Caco-2 (cell line): ENCODE results near the gene TAF11L13. TPM values are rescaled to one million over a fixed set of nuclear protein-coding genes. Genes with fewer than 3 reads are reported as not detected.

Experiments used
- BruUV-seq: library from RNA; stranded (reverse); fragments of 400-500 nt; replicated peaks from 2 replicates; lab custom pipeline; 2021; lab: Mats Ljungman, UMichigan
- CTCF ChIA-PET: fragments of 300-600 bp; sonication (Branson Sonifier 250); formaldehyde crosslinking; loops from one replicate; lab custom pipeline; 2022; ENCODE audit warnings: antibody characterized with exemption; lab: Charles Lee
- POLR2A ChIA-PET: fragments of 300-600 bp; sonication (Branson Sonifier 250); formaldehyde crosslinking; loops from one replicate; lab custom pipeline; 2022; ENCODE audit warnings: antibody characterized with exemption; lab: Charles Lee
- DNase-seq, 2 experiments: peaks; one replicate each; pipeline versions ENCODE4 v3.0.0 to v3.0.0-alpha.2; 2020 to 2022
- H3K27me3 ChIP-seq: replicated peaks from 2 replicates; pipeline ENCODE4 v1.6.0; 2011; ENCODE audit warnings: low read length; ENCODE audit not compliant: control insufficient read depth, insufficient read depth
- H3K36me3 ChIP-seq: 2 replicates; pipeline ENCODE4 v1.5.1; 2011; ENCODE audit warnings: low read length; ENCODE audit not compliant: control insufficient read depth, insufficient read depth
- H3K4me1 ChIP-seq: fragments of 250-450 bp; sonication (Bioruptor Pico); 2 replicates; pipeline ENCODE4 v1.5.1; 2020; ENCODE audit warnings: mild to moderate bottlenecking
- H3K4me3 ChIP-seq: 2 replicates; pipeline ENCODE4 v1.5.1; 2011; ENCODE audit warnings: low read depth, mild to moderate bottlenecking, control low read depth, low read length
- H3K9me3 ChIP-seq: fragments of 250-450 bp; sonication (Bioruptor Pico); 2 replicates; pipeline ENCODE4 v1.5.1; 2020; ENCODE audit warnings: mild to moderate bottlenecking, moderate library complexity
- H3K27ac Mint-ChIP-seq: one replicate; pipeline ENCODE4 v1.8.0; 2022; ENCODE audit warnings: mixed read lengths; ENCODE audit not compliant: unreplicated experiment
- H3K27me3 Mint-ChIP-seq: one replicate; pipeline ENCODE4 v1.8.0; 2022; ENCODE audit warnings: mixed read lengths; ENCODE audit not compliant: insufficient read depth, unreplicated experiment
- H3K36me3 Mint-ChIP-seq: one replicate; pipeline ENCODE4 v1.8.0; 2022; ENCODE audit warnings: mild to moderate bottlenecking, mixed read lengths; ENCODE audit not compliant: insufficient read depth, unreplicated experiment
- H3K4me1 Mint-ChIP-seq: one replicate; pipeline ENCODE4 v1.8.0; 2022; ENCODE audit warnings: low read depth, mixed read lengths; ENCODE audit not compliant: unreplicated experiment
- H3K4me3 Mint-ChIP-seq: one replicate; pipeline ENCODE4 v1.8.0; 2022; ENCODE audit warnings: mild to moderate bottlenecking, moderate library complexity, mixed read lengths; ENCODE audit not compliant: unreplicated experiment
- H3K9me3 Mint-ChIP-seq: one replicate; pipeline ENCODE4 v1.8.0; 2022; ENCODE audit warnings: mixed read lengths; ENCODE audit not compliant: unreplicated experiment
- CTCF ChIP-seq, 2 experiments: fragments of 200-600 bp in 1 of 2; IDR thresholded peaks; 1 replicate in 1 of 2; 2 replicates in 1 of 2; pipeline versions ENCODE4 v1.5.1 to v1.8.0; 2011 to 2022; ENCODE audit warnings: antibody characterized with exemption in 1 of 2, control low read depth in 1 of 2, inconsistent platforms in 1 of 2, low read depth in 1 of 2, low read length in 1 of 2, mild to moderate bottlenecking in 1 of 2, moderate library complexity in 1 of 2; ENCODE audit not compliant: insufficient read depth in 1 of 2, severe bottlenecking in 1 of 2, unreplicated experiment in 1 of 2
- intact Hi-C: fragments of 100-400 bp; cut with micrococcal nuclease; formaldehyde crosslinking; loops from one replicate; pipeline ENCODE4 v1.10.0; 2022; ENCODE audit not compliant: unreplicated experiment
- total RNA-seq: library from RNA; stranded (reverse); gene quantifications from 2 replicates; pipeline ENCODE4 v1.2.3, GENCODE V29; 2022

The TAF11L13 gene
- total RNA-seq, 1 experiment from 2014 or later: not detected

GRCh38 chr5:17670353-17670752 is 38.5 kb downstream of the TAF11L13 start:
- Mint-ChIP-seq H3K36me3 (no peaks in the 10 kb centered on the region), H3K9me3 (no peaks in the 10 kb centered on the region), H3K27me3 (peaks cover 5% of the 10 kb centered on the region), H3K4me1 (no peaks in the 10 kb centered on the region), H3K4me3 (no peak overlapping the region), H3K27ac (no peak overlapping the region)
- Histone ChIP-seq H3K4me3 (no peak overlapping the region), H3K27me3 (no peaks in the 10 kb centered on the region), H3K9me3 (peaks cover 3% of the 10 kb centered on the region; the same call in 1 of the 2 replicates), H3K4me1 (no peaks in the 10 kb centered on the region), H3K36me3 (no peaks in the 10 kb centered on the region)
- intact Hi-C loops: loop anchor here (10.0 kb wide), 1 partner anchor 456 kb away; the partner anchor contains the start of gene BASP1
- no TSS peak for BruUV-seq
- no peak for TF ChIP-seq CTCF (IDR thresholded peaks at IDR 0.05; ENCODE audit: insufficient read depth in 1 of 2, low read depth in 1 of 2, low read length in 1 of 2, severe bottlenecking in 1 of 2, unreplicated experiment in 1 of 2)
- CTCF ChIA-PET: no interaction called here
- POLR2A ChIA-PET: no interaction called here
- DNase-seq: no peak

GRCh38 chr5:17678751-17679324 is 47.0 kb downstream of the TAF11L13 start:
- Mint-ChIP-seq H3K27ac (no peak overlapping the region), H3K27me3 (no peaks in the 10 kb centered on the region), H3K9me3 (no peaks in the 10 kb centered on the region), H3K36me3 (no peaks in the 10 kb centered on the region), H3K4me1 (no peaks in the 10 kb centered on the region), H3K4me3 (no peak overlapping the region)
- no TSS peak for BruUV-seq
- ChIA-PET POLR2A (no interaction called here), CTCF (no interaction called here)
- no peaks in the 10 kb centered on the region; the same call in 1 of the 2 replicates for H3K27me3 ChIP-seq
- H3K9me3 ChIP-seq: no peaks in the 10 kb centered on the region
- no peak overlapping the region for H3K4me3 ChIP-seq
- intact Hi-C loops: loop anchor here (10.0 kb wide), 1 partner anchor 464 kb away; the partner anchor contains the start of gene BASP1
- no peak for TF ChIP-seq CTCF (IDR thresholded peaks at IDR 0.05; ENCODE audit: insufficient read depth in 1 of 2, low read depth in 1 of 2, low read length in 1 of 2, severe bottlenecking in 1 of 2, unreplicated experiment in 1 of 2)
- no peaks in the 10 kb centered on the region for H3K4me1 ChIP-seq
- no peaks in the 10 kb centered on the region for H3K36me3 ChIP-seq
- no peak for DNase-seq

- Histone ChIP-seq H3K9me3 (no peaks in the 10 kb centered on the region), H3K4me3 (no peak overlapping the region), H3K36me3 (no peaks in the 10 kb centered on the region), H3K4me1 (no peaks in the 10 kb centered on the region), H3K27me3 (no peaks in the 10 kb centered on the region; the same call in none of the 2 replicates)
- Mint-ChIP-seq H3K9me3 (no peaks in the 10 kb centered on the region), H3K36me3 (no peaks in the 10 kb centered on the region), H3K27me3 (no peaks in the 10 kb centered on the region), H3K27ac (no peak overlapping the region), H3K4me3 (no peak overlapping the region), H3K4me1 (no peaks in the 10 kb centered on the region)
- CTCF ChIA-PET: no interaction called here
- TF ChIP-seq CTCF (IDR thresholded peaks at IDR 0.05; ENCODE audit: insufficient read depth in 1 of 2, low read depth in 1 of 2, low read length in 1 of 2, severe bottlenecking in 1 of 2, unreplicated experiment in 1 of 2): no peak
- BruUV-seq: no TSS peak
- POLR2A ChIA-PET: no interaction called here
- DNase-seq: no peak
- intact Hi-C loops: loop anchor here (10.0 kb wide), 1 partner anchor 465 kb away; the partner anchor contains the start of gene BASP1
Measured at GRCh38 chr5:17679597-17680203, 47.8 kb downstream of the TAF11L13 start.
